ENCODE results near the gene C1orf50.
"Not testable (repeated sequence)": the region's sequence is repeated elsewhere in the genome, so short reads cannot be mapped to it uniquely, and the experiment has no call there.

The C1orf50 gene

GRCh38 chr1:42766741-42767509, at the start of gene C1orf50, which contains the start of gene P3H1:
TSS of gene C1orf50 (plus strand) at chr1:42767249. CDS start at chr1:42767312, 63 bp downstream.
TSS of gene P3H1 (minus strand) at chr1:42767028. CDS start at chr1:42766971, 57 bp downstream.
- DNase-seq (ENCODE audit: low spot score), result peak; percentile 100

- DNase-seq (ENCODE audit: low spot score), result no peak
Measured at GRCh38 chr1:42720868-42721267, 46.2 kb upstream of the C1orf50 start.

GRCh38 chr1:42721926-42722325, 45.1 kb upstream of the C1orf50 start:
- DNase-seq (ENCODE audit: low spot score), result no peak

- DNase-seq (ENCODE audit: low spot score), result not testable (repeated sequence)
Measured at GRCh38 chr1:42722403-42722802, 44.6 kb upstream of the C1orf50 start.

- no peak for DNase-seq (ENCODE audit: low spot score)
Measured at GRCh38 chr1:42723511-42723910, 43.5 kb upstream of the C1orf50 start.

- not testable (repeated sequence) for DNase-seq (ENCODE audit: low spot score)
Measured at GRCh38 chr1:42725820-42726219, 41.2 kb upstream of the C1orf50 start.

GRCh38 chr1:42730002-42730401, 37.0 kb upstream of the C1orf50 start:
- no peak for DNase-seq (ENCODE audit: low spot score)

- DNase-seq (ENCODE audit: low spot score), result no peak
Measured at GRCh38 chr1:42730988-42731387, 36.1 kb upstream of the C1orf50 start.

- DNase-seq (ENCODE audit: low spot score), result no peak
Measured at GRCh38 chr1:42731585-42731984, 35.5 kb upstream of the C1orf50 start.

GRCh38 chr1:42732126-42732680, 34.8 kb upstream of the C1orf50 start:
- no peak for DNase-seq (ENCODE audit: low spot score)

GRCh38 chr1:42733415-42734200, 33.4 kb upstream of the C1orf50 start:
- DNase-seq (ENCODE audit: low spot score), result no peak

- DNase-seq (ENCODE audit: low spot score), result no peak
Measured at GRCh38 chr1:42734201-42735035, 32.6 kb upstream of the C1orf50 start.

- DNase-seq (ENCODE audit: low spot score), result no peak
Measured at GRCh38 chr1:42735056-42735455, 32.0 kb upstream of the C1orf50 start.

- no peak for DNase-seq (ENCODE audit: low spot score)
Measured at GRCh38 chr1:42735477-42736105, 31.5 kb upstream of the C1orf50 start.

- DNase-seq (ENCODE audit: low spot score), result no peak
Measured at GRCh38 chr1:42736152-42736551, 30.9 kb upstream of the C1orf50 start.

- DNase-seq (ENCODE audit: low spot score), result no peak
Measured at GRCh38 chr1:42736571-42737200, 30.4 kb upstream of the C1orf50 start.

- peak; percentile 44 for DNase-seq (ENCODE audit: low spot score)
Measured at GRCh38 chr1:42737257-42737656, 29.8 kb upstream of the C1orf50 start.

- no peak for DNase-seq (ENCODE audit: low spot score)
Measured at GRCh38 chr1:42737986-42738677, 28.9 kb upstream of the C1orf50 start.

- DNase-seq (ENCODE audit: low spot score), result no peak
Measured at GRCh38 chr1:42738678-42739226, 28.3 kb upstream of the C1orf50 start.
